ENCODE data around the gene ZNF800.

- TF ChIP-seq CTCF (IDR thresholded peaks at IDR 0.05 in 8 of 11, conservative IDR thresholded peaks at IDR 0.05 in 3 of 11): peak in 1 of 11 experiments; percentile 7
- TF ChIP-seq POLR2AphosphoS5 (IDR thresholded peaks at IDR 0.05): no peak
These were observed 44.3 kb downstream of the ZNF800 start for GRCh38 chr7:127348247-127348631.

All from spleen (tissue), 7 donors.